ENCODE data around the gene SCG5. TPM values are rescaled to one million over a fixed set of nuclear protein-coding genes. Genes with fewer than 3 reads are reported as not detected.

SCG5 gene
- polyA plus RNA-seq, 1 of the 3 experiments (the other 2 are of a cell fraction): 11.0 TPM

- POLR2A ChIA-PET: no interaction called here
- Histone ChIP-seq H3K27me3 (ENCODE audit: insufficient read depth) (no peaks in the 10 kb centered on the region), H3K4me1 (ENCODE audit: control insufficient read depth in 1 of 2, insufficient read depth in 2 of 2, low read depth in 1 of 2, low read length in 1 of 2) (peaks cover 0 to 3% of the 10 kb centered on the region in 2 experiments; a peak in 1 of 4 replicates), H3K9me2 (no peaks in the 10 kb centered on the region), H3K9ac (no peak overlapping the region), H3K9me3 (no peaks in the 10 kb centered on the region), H3K4me2 (no peak overlapping the region), H2AFZ (ENCODE audit: low read depth) (no peak overlapping the region), H3F3A (replicated peaks; ENCODE audit: insufficient read depth) (peaks cover 4% of the 10 kb centered on the region), H3K27ac (ENCODE audit: low read depth in 2 of 2, low read length in 1 of 2) (no peak overlapping the region), H3K4me3 (ENCODE audit: low read depth in 2 of 2, low read length in 1 of 2) (no peak overlapping the region), H4K20me1 (ENCODE audit: insufficient read depth) (no peaks in the 10 kb centered on the region), H3K36me3 (replicated peaks in 1 of 2; ENCODE audit: control insufficient read depth in 1 of 2, insufficient read depth in 2 of 2, low read length in 1 of 2) (no peaks in the 10 kb centered on the region), H3K79me2 (ENCODE audit: insufficient read depth) (no peaks in the 10 kb centered on the region)
- TF ChIP-seq ZBTB33 (IDR thresholded peaks at IDR 0.05; ENCODE audit: borderline replicate concordance, low read depth): no peak
- no peak for TF ChIP-seq FOSL2 (IDR thresholded peaks at IDR 0.05; ENCODE audit: borderline replicate concordance, low read depth)
- TF ChIP-seq NFIC (IDR thresholded peaks at IDR 0.05; ENCODE audit: borderline replicate concordance): no peak
- TF ChIP-seq GATA2 (CRISPR knock-in tag; IDR thresholded peaks at IDR 0.05): no peak
- no peak for TF ChIP-seq JUND (IDR thresholded peaks at IDR 0.05)
- TF ChIP-seq GABPA (IDR thresholded peaks at IDR 0.05; ENCODE audit: low read depth): no peak
- TF ChIP-seq RAD21 (IDR thresholded peaks at IDR 0.05; ENCODE audit: low read length): peak; percentile 30; the same call in 1 of the 2 replicates
- TF ChIP-seq MAX (IDR thresholded peaks at IDR 0.05; ENCODE audit: low read depth): no peak
- TF ChIP-seq, protein P1, sequence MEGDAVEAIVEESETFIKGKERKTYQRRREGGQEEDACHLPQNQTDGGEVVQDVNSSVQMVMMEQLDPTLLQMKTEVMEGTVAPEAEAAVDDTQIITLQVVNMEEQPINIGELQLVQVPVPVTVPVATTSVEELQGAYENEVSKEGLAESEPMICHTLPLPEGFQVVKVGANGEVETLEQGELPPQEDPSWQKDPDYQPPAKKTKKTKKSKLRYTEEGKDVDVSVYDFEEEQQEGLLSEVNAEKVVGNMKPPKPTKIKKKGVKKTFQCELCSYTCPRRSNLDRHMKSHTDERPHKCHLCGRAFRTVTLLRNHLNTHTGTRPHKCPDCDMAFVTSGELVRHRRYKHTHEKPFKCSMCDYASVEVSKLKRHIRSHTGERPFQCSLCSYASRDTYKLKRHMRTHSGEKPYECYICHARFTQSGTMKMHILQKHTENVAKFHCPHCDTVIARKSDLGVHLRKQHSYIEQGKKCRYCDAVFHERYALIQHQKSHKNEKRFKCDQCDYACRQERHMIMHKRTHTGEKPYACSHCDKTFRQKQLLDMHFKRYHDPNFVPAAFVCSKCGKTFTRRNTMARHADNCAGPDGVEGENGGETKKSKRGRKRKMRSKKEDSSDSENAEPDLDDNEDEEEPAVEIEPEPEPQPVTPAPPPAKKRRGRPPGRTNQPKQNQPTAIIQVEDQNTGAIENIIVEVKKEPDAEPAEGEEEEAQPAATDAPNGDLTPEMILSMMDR (IDR thresholded peaks at IDR 0.05): peak; percentile 61
- CTCF ChIA-PET: interaction anchor here (0.8 to 6.8 kb wide), 8 partner anchors 9 to 359 kb away, joined by 3 to 62 read pairs (median 4); no protein-coding TSS in a partner anchor
- 85% methylated on average over 5 of the region's 5 CpGs for WGBS (ENCODE audit: low lambda C conversion rate)
- DNase-seq: no peak
These were observed 7.8 kb downstream of the SCG5 start for GRCh38 chr15:32649342-32649741.

GRCh38 chr15:32651229-32651837 lies 9.8 kb downstream of the SCG5 start:
- Histone ChIP-seq H3K79me2 (ENCODE audit: insufficient read depth) (no peaks in the 10 kb centered on the region), H3K9me3 (no peaks in the 10 kb centered on the region), H3K27ac (ENCODE audit: low read depth in 2 of 2, low read length in 1 of 2) (no peak overlapping the region), H3K9ac (no peak overlapping the region), H3K4me2 (no peak overlapping the region), H3K4me1 (ENCODE audit: control insufficient read depth in 1 of 2, insufficient read depth in 2 of 2, low read depth in 1 of 2, low read length in 1 of 2) (peaks cover 0 to 7% of the 10 kb centered on the region in 2 experiments; a peak in 2 of 4 replicates), H4K20me1 (ENCODE audit: insufficient read depth) (no peaks in the 10 kb centered on the region), H3K27me3 (ENCODE audit: insufficient read depth) (no peaks in the 10 kb centered on the region), H3K4me3 (ENCODE audit: low read depth in 2 of 2, low read length in 1 of 2) (no peak overlapping the region), H3K36me3 (replicated peaks in 1 of 2; ENCODE audit: control insufficient read depth in 1 of 2, insufficient read depth in 2 of 2, low read length in 1 of 2) (no peaks in the 10 kb centered on the region), H3K9me2 (no peaks in the 10 kb centered on the region), H2AFZ (ENCODE audit: low read depth) (no peak overlapping the region), H3F3A (replicated peaks; ENCODE audit: insufficient read depth) (peaks cover 3% of the 10 kb centered on the region)
- ChIA-PET CTCF (interaction anchor here (0.6 to 6.8 kb wide), 16 partner anchors 7 to 372 kb away, joined by 3 to 62 read pairs (median 4); partner anchors contain the start of gene SCG5), POLR2A (interaction anchor here (0.6 kb wide), 1 partner anchor 179 kb away, joined by 3 read pairs; no protein-coding TSS in a partner anchor)
- DNase-seq: peak; percentile 71
- TF ChIP-seq RAD21 (IDR thresholded peaks at IDR 0.05; ENCODE audit: low read length) (peak; percentile 78), SMC3 (IDR thresholded peaks at IDR 0.05; ENCODE audit: low read depth, low read length) (peak; percentile 67), RFX5 (IDR thresholded peaks at IDR 0.05; ENCODE audit: low read length) (no peak), TAF1 (IDR thresholded peaks at IDR 0.05; ENCODE audit: borderline replicate concordance, low read depth, low read length) (no peak), MEF2A (IDR thresholded peaks at IDR 0.05; ENCODE audit: borderline replicate concordance, low read depth) (no peak), NRF1 (IDR thresholded peaks at IDR 0.05; ENCODE audit: low read depth, low read length) (no peak), SIN3A (IDR thresholded peaks at IDR 0.05; ENCODE audit: borderline replicate concordance, low read depth, low read length) (no peak)
- TF ChIP-seq, protein P1 (IDR thresholded peaks at IDR 0.05): peak; percentile 94
- WGBS (ENCODE audit: low lambda C conversion rate): 44% methylated on average over 6 of the region's 6 CpGs

All from SK-N-SH (cell line).